GM21737 (cell line): ENCODE results near the gene ITGB5.

Source experiments
- ATAC-seq: cut with Tn5 transposase; IDR thresholded peaks from one replicate; pipeline ENCODE4 v1.9.1; 2021; ENCODE audit warnings: mild to moderate bottlenecking, moderate library complexity; ENCODE audit not compliant: unreplicated experiment

Gene ITGB5

GRCh38 chr3:124862006-124862405 is 25.2 kb downstream of the ITGB5 start:
- no peak for ATAC-seq

- no peak for ATAC-seq
These were observed 26.1 kb downstream of the ITGB5 start for GRCh38 chr3:124861041-124861440.

DNA sequence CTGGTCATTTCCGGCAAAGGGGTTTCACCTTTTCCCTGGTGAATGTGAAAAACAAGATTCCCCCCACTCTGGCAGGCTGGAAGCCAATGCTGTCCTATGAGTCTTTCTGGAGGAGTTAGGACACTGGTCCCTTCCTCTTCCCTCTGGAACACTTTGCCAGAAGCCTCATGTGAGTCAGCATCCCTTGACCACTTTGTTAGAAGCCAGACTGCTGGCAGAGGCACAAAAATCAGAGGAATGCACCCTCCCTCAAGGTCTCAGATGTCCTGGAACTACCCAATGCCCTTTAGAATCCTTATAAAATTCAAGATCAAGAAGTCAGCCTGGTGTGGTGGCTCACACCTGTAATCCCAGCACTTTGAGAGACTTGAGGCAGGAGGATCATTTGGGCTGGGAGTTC is 26.6 kb downstream of the ITGB5 start:
- no peak for ATAC-seq

GRCh38 chr3:124859025-124859424 is 28.1 kb downstream of the ITGB5 start:
- no peak for ATAC-seq

DNA sequence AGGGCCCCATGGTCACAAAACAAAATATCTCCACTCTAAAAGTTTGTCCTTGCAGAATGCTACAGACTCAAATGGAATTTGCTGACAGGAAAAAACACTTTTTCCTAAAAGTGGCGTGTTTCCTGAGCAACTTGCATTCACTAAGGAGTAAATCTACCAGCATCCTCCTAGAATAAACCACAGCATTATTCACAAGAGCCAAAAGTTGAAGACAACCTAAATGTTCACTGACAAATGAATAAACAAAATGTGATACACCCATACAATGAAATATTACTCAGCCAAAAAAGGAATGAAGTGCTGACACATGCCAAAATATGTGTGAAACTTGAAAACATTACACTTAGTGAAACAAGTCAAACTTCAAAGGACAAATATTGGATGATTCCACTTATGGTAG is 28.9 kb downstream of the ITGB5 start:
- no peak for ATAC-seq

GRCh38 chr3:124856677-124857076 is 30.5 kb downstream of the ITGB5 start:
- no peak for ATAC-seq

GRCh38 chr3:124854009-124854408 is 33.2 kb downstream of the ITGB5 start:
- ATAC-seq = no peak

DNA sequence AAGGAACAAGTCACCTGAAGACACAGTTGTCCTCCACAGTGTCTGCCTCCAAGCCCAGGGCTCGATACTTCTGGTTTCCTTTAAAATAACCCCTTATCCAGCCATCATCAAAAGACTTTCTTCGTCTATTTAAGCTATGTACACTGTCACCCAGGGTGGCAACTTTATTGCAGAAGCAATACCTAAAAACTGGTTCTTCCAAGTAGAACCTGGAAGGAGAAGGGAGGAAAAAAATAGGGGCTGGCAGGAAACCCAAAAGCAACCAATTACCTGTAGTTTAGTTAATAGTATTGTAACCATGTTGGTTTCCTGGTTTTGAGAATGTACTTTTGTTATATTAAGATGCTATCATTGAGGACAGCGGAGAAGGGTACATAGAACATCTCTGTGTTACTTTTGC is 33.7 kb downstream of the ITGB5 start:
- ATAC-seq = no peak

DNA sequence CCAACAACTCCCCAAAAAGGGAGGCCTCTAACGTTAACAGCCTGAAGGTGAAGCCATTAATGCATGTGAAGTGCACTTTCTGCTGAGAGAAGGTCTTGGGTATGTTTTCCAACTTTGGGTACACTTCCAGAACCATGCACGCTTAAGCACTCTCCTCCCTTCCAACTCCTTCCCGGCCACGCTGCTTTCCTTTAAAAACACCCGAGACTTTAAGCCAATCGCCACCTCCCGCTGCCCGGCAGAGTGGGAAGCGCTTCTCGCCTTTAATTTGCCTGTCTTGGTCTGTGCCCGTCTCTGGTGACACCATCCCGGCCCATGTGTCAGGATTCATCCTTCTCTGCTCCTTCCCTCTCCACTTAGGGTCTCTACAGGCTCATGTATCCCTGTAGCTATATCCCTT is 35.3 kb downstream of the ITGB5 start:
- ATAC-seq = no peak

GRCh38 chr3:124851136-124851535 is 36.0 kb downstream of the ITGB5 start:
- ATAC-seq = no peak

DNA sequence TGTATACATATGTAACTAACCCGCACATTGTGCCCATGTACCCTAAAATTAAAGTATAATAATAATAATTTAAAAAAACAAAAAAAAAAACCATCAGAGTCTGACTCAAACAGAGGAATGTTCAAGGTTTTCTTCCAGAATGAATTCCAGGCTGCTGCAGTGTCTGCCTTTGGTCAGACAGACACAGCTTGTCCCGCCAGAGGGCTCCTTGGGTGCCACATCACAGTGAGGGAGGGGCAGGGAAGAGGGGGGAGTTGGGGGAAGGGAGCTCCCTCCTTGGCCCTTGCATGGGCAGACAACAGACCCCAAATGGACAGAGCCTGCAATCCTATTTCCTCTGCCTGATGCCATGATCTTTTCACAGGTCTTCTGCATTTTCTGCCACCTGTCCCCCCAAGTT is 36.5 kb downstream of the ITGB5 start:
- no peak for ATAC-seq

GRCh38 chr3:124850212-124850611 is 37.0 kb downstream of the ITGB5 start:
- no peak for ATAC-seq

DNA sequence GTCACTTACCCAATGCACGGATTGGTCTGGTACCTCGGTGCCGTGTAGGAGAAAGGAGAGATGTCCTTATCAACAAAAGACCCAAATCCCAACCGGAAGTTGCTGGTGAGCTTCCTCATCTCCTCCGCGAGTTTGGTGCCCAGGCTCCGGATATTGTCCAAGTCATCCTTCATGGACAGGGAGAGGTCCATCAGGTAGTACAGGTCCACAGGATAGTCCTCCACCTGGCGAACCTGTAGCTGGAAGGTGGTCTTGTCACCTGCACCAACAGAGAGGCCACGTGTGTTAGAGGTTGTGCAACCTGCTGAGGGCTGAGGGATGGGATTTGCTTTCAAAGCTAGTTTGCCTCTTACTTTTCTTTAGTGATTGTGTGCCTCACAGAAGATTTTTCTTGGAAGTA is 38.9 kb downstream of the ITGB5 start:
- ATAC-seq = no peak

DNA sequence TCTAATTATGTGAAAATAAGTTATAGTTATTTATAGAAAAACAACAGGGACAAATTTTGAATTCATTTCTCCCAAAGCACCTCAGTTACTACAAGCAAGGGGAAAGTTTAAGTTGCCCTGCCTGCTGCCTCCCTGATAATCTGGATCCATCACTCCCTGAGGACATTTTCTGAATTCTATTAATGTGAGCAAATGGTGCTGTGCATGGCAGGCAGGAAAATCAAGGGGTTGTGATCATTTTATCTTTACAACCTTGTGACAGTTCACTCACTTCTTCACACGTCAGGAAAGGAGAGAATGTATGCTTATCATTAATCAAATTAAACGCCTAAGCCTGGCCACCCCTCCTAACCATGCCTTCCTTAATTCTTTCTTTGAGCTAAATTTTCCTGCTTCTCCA is 39.3 kb downstream of the ITGB5 start:
- no peak for ATAC-seq

DNA sequence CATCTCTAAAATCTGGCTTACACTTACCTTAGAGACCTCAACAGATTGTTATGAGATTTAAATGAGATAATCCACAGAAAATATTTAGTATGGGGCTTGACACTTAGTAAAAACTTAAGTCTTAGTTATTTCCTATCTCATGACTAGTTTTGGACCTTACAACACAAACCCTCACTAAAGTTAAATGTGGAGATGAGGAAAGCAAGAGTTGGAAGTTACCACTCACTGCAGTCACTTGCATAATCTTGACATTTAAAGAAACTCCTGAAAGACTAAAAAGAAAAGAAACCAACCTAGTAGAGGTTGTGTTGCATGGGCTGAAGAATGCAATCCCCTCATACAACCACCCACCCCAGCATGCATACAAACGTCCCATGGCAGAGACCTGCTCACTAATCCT is 40.1 kb downstream of the ITGB5 start:
- ATAC-seq = no peak

- no peak for ATAC-seq
These were observed 41.0 kb downstream of the ITGB5 start for GRCh38 chr3:124846189-124846588.

- ATAC-seq = no peak
These were observed 41.8 kb downstream of the ITGB5 start for GRCh38 chr3:124845406-124845805.

- ATAC-seq = no peak
These were observed 43.5 kb downstream of the ITGB5 start for GRCh38 chr3:124843506-124844177.

GRCh38 chr3:124843047-124843446 is 44.1 kb downstream of the ITGB5 start:
- no peak for ATAC-seq

DNA sequence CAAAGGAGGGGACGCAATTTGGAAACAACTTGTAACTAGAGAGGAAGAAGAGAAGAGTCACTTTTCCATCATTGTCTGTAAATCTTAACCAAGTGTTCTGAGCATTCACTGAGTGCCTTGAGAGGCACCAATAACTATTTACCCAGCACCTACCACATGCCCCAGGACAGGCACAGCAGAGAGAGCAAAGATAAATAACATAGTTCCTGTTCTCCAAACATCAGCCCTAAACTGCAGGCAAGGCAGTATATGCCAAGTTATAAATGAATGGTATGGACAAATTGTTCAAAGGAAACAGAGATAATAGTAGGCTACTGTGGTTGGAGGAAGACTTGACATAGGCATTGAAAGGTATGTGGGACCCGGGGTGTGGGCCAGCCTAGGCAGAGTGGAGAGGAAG is 45.6 kb downstream of the ITGB5 start:
- no peak for ATAC-seq

- ATAC-seq = no peak
These were observed 46.8 kb downstream of the ITGB5 start for GRCh38 chr3:124840331-124840730.

- no peak for ATAC-seq
These were observed 47.3 kb downstream of the ITGB5 start for GRCh38 chr3:124839896-124840295.

DNA sequence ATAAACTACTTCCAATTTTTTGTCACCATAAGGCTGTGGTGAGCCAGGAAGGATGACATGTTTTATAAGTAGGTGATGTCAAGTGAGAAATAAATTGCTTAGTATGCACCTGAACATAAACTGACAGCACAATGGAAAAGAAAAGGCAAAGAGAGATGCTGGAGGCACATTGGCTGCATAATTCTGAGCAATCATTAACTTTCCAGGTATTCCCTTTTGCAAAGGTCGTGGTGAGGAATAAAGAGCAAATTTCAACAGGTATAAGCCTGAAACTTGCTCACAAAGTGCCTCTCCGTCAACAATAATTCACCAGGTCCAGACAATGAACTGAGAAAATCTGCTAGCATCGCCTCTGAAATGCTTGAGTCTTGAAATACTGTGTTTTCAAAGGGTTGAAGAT is 48.2 kb downstream of the ITGB5 start:
- no peak for ATAC-seq
